ENCODE results near the gene SLC1A5. TPM values are rescaled to one million over a fixed set of nuclear protein-coding genes. Genes with fewer than 3 reads are reported as not detected.

The SLC1A5 gene
- polyA plus RNA-seq (2011; rRNA removed) (302 and 306 TPM in 2 replicates), polyA plus RNA-seq (2017; fragmentation: RNase III; extraction: RNeasy Plus Mini Kit Qiagen cat#74134 plus additional on column Dnase treatment) (184 to 200 TPM (median 189 TPM) in 3 replicates), polyA minus RNA-seq (2011; rRNA and poly(A)+ RNA removed) (366 and 376 TPM in 2 replicates)
- polyA plus RNA-seq (2012; cell fraction: cytosol; rRNA removed), result 195 and 237 TPM in 2 replicates
- polyA plus RNA-seq (2012; cell fraction: nucleus; rRNA removed), result 457 and 532 TPM in 2 replicates

GRCh38 chr19:46788262-46788967 lies at the start of gene SLC1A5:
Gene SLC1A5, minus strand, starts transcription at chr19:46788594. Its CDS starts 629 bp downstream, at chr19:46787965.
- Histone ChIP-seq H3K9me3 (no peaks in the 10 kb centered on the region), H3K4me1 (peaks cover 40% of the 10 kb centered on the region), H3K27ac (peak within 1 kb of the TSS; percentile 96 to 97), H3K4me3 (peak within 1 kb of the TSS; percentile 66), H3K4me2 (peak within 1 kb of the TSS; percentile 88)
- WGBS (ENCODE audit: missing lambda C conversion rate), result 5% methylated on average over 45 of the region's 46 CpGs
- FAIRE-seq (no peak), DNase-seq (ENCODE audit: low read depth in 1 of 2, low spot score in 1 of 2) (peak; percentile 99), ATAC-seq (peak; percentile 51 to 77)
- CTCF ChIA-PET, result interaction anchor here (0.7 to 13.9 kb wide), 12 partner anchors 9 to 203 kb away, joined by 3 to 159 read pairs (median 8); no protein-coding TSS in a partner anchor
- POLR2A ChIA-PET, result interaction anchor here (0.6 to 3.5 kb wide), 43 partner anchors 8 to 325 kb away, joined by 3 to 78 read pairs (median 4); partner anchors contain the start of genes AP2S1, ARHGAP35 and ZC3H4
- no peak for TF ChIP-seq FOXS1 (CRISPR knock-in tag; IDR thresholded peaks at IDR 0.05)
- TF ChIP-seq ZNF302 (CRISPR knock-in tag; IDR thresholded peaks at IDR 0.05), result no peak
- no peak for TF ChIP-seq HEYL (CRISPR knock-in tag; IDR thresholded peaks at IDR 0.05)
- TF ChIP-seq HOXB13 (CRISPR knock-in tag; IDR thresholded peaks at IDR 0.05; ENCODE audit: low read depth), result no peak
- no peak for TF ChIP-seq JUNB (IDR thresholded peaks at IDR 0.05)
- no peak for TF ChIP-seq CHD2 (IDR thresholded peaks at IDR 0.05; ENCODE audit: low read length, partially characterized antibody)
- no peak for TF ChIP-seq KDM1A (IDR thresholded peaks at IDR 0.05; ENCODE audit: low read depth)
- no peak for TF ChIP-seq HOXB5 (CRISPR knock-in tag; IDR thresholded peaks at IDR 0.05)
- TF ChIP-seq HMGXB4 (CRISPR knock-in tag; IDR thresholded peaks at IDR 0.05; ENCODE audit: borderline replicate concordance), result no peak
- TF ChIP-seq RARB (CRISPR knock-in tag; IDR thresholded peaks at IDR 0.05), result no peak; the same call in 1 of the 2 replicates
- no peak for TF ChIP-seq NFE2L2 (conservative IDR thresholded peaks at IDR 0.05; ENCODE audit: low read length)
- no peak for TF ChIP-seq ZC3H11A (IDR thresholded peaks at IDR 0.05)
- no peak for TF ChIP-seq FOSL2 (IDR thresholded peaks at IDR 0.05)
- peak; percentile 19; the same call in 1 of the 2 replicates for TF ChIP-seq FOSL2 (CRISPR knock-in tag; IDR thresholded peaks at IDR 0.05)
- no peak for TF ChIP-seq TFCP2L1 (CRISPR knock-in tag; IDR thresholded peaks at IDR 0.05)
- TF ChIP-seq RFX5 (IDR thresholded peaks at IDR 0.05), result 0 out of 2 replicates have a peak, but pooled peaks have one; percentile 66
- TF ChIP-seq ESRRA (IDR thresholded peaks at IDR 0.05; ENCODE audit: borderline replicate concordance, low read length), result no peak
- peak; percentile 40; the same call in 2 of the 3 replicates for TF ChIP-seq SMC3 (IDR thresholded peaks at IDR 0.05)
- peak; percentile 45; the same call in 1 of the 2 replicates for TF ChIP-seq TP53 (CRISPR knock-in tag; IDR thresholded peaks at IDR 0.05)
- TF ChIP-seq PHF8 (IDR thresholded peaks at IDR 0.05; ENCODE audit: borderline replicate concordance, low read depth), result peak; percentile 89
- no peak for TF ChIP-seq HDAC2 (IDR thresholded peaks at IDR 0.05)
- TF ChIP-seq CTCF (IDR thresholded peaks at IDR 0.05), result peak; percentile 4; the same call in 1 of the 3 replicates
- peak; percentile 98 for TF ChIP-seq E2F6 (IDR thresholded peaks at IDR 0.05; ENCODE audit: borderline replicate concordance, low read depth)
- no peak for TF ChIP-seq RNF2 (IDR thresholded peaks at IDR 0.05; ENCODE audit: borderline replicate concordance, low read depth)
- no peak for TF ChIP-seq ELK1 (IDR thresholded peaks at IDR 0.05; ENCODE audit: low read depth, low read length)
- no peak for TF ChIP-seq CBX8 (IDR thresholded peaks at IDR 0.05)
- peak; percentile 44; the same call in 1 of the 2 replicates for TF ChIP-seq GATA3 (IDR thresholded peaks at IDR 0.05; ENCODE audit: borderline replicate concordance)
- no peak for TF ChIP-seq MAFK (IDR thresholded peaks at IDR 0.05; ENCODE audit: partially characterized antibody)
- TF ChIP-seq POLR2AphosphoS2 (conservative IDR thresholded peaks at IDR 0.05; ENCODE audit: low read length), result no peak
- no peak for TF ChIP-seq EHF (CRISPR knock-in tag; IDR thresholded peaks at IDR 0.05)
- no peak for TF ChIP-seq USF2 (IDR thresholded peaks at IDR 0.05)
- 0 out of 2 replicates have a peak, but pooled peaks have one; percentile 39 for TF ChIP-seq MAZ (IDR thresholded peaks at IDR 0.05; ENCODE audit: borderline replicate concordance, low read depth, low read length)
- no peak for TF ChIP-seq KDM5A (IDR thresholded peaks at IDR 0.05)
- no peak for TF ChIP-seq FOSB (CRISPR knock-in tag; IDR thresholded peaks at IDR 0.05)
- TF ChIP-seq POLR2A (IDR thresholded peaks at IDR 0.05; ENCODE audit: low read length), result peak; percentile 100

Measured in A549 (cell line).